Gastroesophageal sphincter (tissue), 3 donors: Measurements from ENCODE around the gene WNT1.

Source experiments
- CTCF ChIP-seq, 4 experiments: fragments of 200-600 bp in 2 of 4; fragments of 450-650 bp in 2 of 4; sonication (generic) in 1 of 4; IDR thresholded peaks; one replicate each; pipeline ENCODE4 v1.5.1; 2017 to 2019; ENCODE audit warnings: antibody characterized with exemption in 4 of 4, mild to moderate bottlenecking in 2 of 4, moderate library complexity in 2 of 4
- POLR2A ChIP-seq, 2 donors: fragments of 450-650 bp; IDR thresholded peaks; one replicate each; pipeline ENCODE4 v1.6.1; 2017; ENCODE audit warnings: antibody characterized with exemption in 2 of 2, mild to moderate bottlenecking in 2 of 2, moderate library complexity in 1 of 2
- POLR2AphosphoS5 ChIP-seq: sonication (generic); formaldehyde crosslinking; IDR thresholded peaks from one replicate; pipeline ENCODE4 v1.6.1; 2017; ENCODE audit warnings: antibody characterized with exemption

GRCh38 chr12:49019443-49020324, 41.6 kb downstream of the WNT1 start:
- TF ChIP-seq POLR2AphosphoS5 = no peak
- no peak for TF ChIP-seq POLR2A (IDR thresholded peaks at IDR 0.05)
- TF ChIP-seq CTCF (IDR thresholded peaks at IDR 0.05) = no peak
